NCI-H128 (cell line): ENCODE results near the gene SUSD6.
A peak's percentile ranks its signal among the peaks of the same experiment; 100 is the strongest.

Experiments used
- DNase-seq: peaks from one replicate; lab custom pipeline; 2025; ENCODE audit not compliant: unreplicated experiment; lab: John Stamatoyannopoulos, UW

The SUSD6 gene

GRCh38 chr14:69611172-69612013 lies at the start of gene SUSD6:
Gene SUSD6, plus strand, starts transcription at chr14:69611596. Its CDS starts 46,997 bp downstream, at chr14:69658593.
- peak; percentile 75 for DNase-seq

- no peak for DNase-seq
Measured at GRCh38 chr14:69561893-69562292, 49.5 kb upstream of the SUSD6 start.

GRCh38 chr14:69567563-69567962 lies 43.8 kb upstream of the SUSD6 start:
- DNase-seq, result no peak

GRCh38 chr14:69569859-69570258 lies 41.5 kb upstream of the SUSD6 start:
- no peak for DNase-seq

- DNase-seq, result no peak
Measured at GRCh38 chr14:69570836-69571330, 40.5 kb upstream of the SUSD6 start.

GRCh38 chr14:69571449-69572029 lies 39.9 kb upstream of the SUSD6 start:
- no peak for DNase-seq

- DNase-seq, result no peak
Measured at GRCh38 chr14:69572030-69572840, 39.2 kb upstream of the SUSD6 start.

GRCh38 chr14:69572841-69573135 lies 38.6 kb upstream of the SUSD6 start:
- no peak for DNase-seq

GRCh38 chr14:69573205-69573830 lies 38.1 kb upstream of the SUSD6 start:
- no peak for DNase-seq

- peak; percentile 57 for DNase-seq
Measured at GRCh38 chr14:69573831-69574262, 37.5 kb upstream of the SUSD6 start.

GRCh38 chr14:69574263-69574953 lies 37.0 kb upstream of the SUSD6 start, which contains the start of gene CCDC177:
Gene CCDC177, minus strand, starts transcription at chr14:69574871. Its CDS starts 1,249 bp downstream, at chr14:69573622.
- DNase-seq, result peak; percentile 55

- DNase-seq, result no peak
Measured at GRCh38 chr14:69574954-69575295, 36.5 kb upstream of the SUSD6 start.

GRCh38 chr14:69579476-69579875 lies 31.9 kb upstream of the SUSD6 start:
- no peak for DNase-seq

GRCh38 chr14:69580009-69580577 lies 31.3 kb upstream of the SUSD6 start:
- no peak for DNase-seq

GRCh38 chr14:69581316-69581935 lies 30.0 kb upstream of the SUSD6 start:
- no peak for DNase-seq

- no peak for DNase-seq
Measured at GRCh38 chr14:69582212-69582611, 29.2 kb upstream of the SUSD6 start.

- no peak for DNase-seq
Measured at GRCh38 chr14:69582829-69583228, 28.6 kb upstream of the SUSD6 start.

GRCh38 chr14:69584389-69584788 lies 27.0 kb upstream of the SUSD6 start:
- DNase-seq, result no peak

- no peak for DNase-seq
Measured at GRCh38 chr14:69586404-69586803, 25.0 kb upstream of the SUSD6 start.

- no peak for DNase-seq
Measured at GRCh38 chr14:69587389-69587788, 24.0 kb upstream of the SUSD6 start.
